Subcutaneous adipose tissue (tissue), 4 donors: Measurements from ENCODE around the gene TMEM51. TPM values are rescaled to one million over a fixed set of nuclear protein-coding genes. Genes with fewer than 3 reads are reported as not detected.

Source experiments
- CTCF ChIP-seq: fragments of 450-650 bp; IDR thresholded peaks from one replicate; pipeline ENCODE4 v1.5.1; 2016; ENCODE audit warnings: low read depth, mild to moderate bottlenecking, control low read depth, antibody characterized with exemption, moderate library complexity
- total RNA-seq, 4 donors: library from RNA; depleted of rRNA; stranded (reverse); fragments of >200 nt; gene quantifications; one replicate each; pipeline ENCODE4 v1.1.0, GENCODE V29; 2016

The TMEM51 gene
- total RNA-seq, 4 donors from 2014 or later = 0.94 to 8.5 (median 1.1) TPM

DNA sequence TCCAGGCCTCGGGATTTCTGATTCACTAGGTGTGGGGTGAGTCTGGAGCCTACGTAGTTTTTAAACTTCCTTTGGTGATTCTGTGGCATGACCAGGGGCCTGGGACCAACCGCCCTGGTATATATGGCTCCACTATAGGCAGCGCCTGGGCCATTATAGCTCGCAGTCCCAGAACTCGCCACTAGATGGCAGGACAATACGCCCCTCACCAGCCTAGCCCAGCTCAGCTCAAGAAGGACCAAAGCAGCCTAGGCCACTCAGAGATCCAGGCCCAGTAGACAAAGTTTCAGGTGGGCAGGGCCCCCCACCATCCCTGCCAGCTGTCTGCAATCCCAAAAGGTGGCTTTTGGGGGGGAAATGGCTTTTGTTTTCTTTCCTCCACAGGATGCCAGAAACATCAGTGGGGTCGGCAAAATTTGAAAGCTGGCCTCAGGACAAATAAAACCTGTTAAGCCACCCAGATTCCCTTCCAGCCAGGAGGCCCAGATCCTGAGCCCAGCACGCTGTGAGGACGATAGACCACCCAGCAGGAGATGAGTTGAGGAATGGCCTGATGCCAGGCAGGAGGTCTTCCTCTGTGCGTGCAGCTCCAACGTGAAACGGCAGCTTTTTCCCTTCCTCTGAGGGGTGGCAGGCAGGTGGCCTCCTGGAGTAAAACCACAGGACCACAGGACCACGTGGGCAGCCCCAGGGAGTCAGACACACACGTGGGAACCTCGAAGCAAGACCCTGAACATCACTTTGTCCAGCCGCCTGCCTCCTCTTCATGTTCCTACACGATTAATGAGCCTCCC lies 24.8 kb upstream of the TMEM51 start:
- no peak for TF ChIP-seq CTCF

DNA sequence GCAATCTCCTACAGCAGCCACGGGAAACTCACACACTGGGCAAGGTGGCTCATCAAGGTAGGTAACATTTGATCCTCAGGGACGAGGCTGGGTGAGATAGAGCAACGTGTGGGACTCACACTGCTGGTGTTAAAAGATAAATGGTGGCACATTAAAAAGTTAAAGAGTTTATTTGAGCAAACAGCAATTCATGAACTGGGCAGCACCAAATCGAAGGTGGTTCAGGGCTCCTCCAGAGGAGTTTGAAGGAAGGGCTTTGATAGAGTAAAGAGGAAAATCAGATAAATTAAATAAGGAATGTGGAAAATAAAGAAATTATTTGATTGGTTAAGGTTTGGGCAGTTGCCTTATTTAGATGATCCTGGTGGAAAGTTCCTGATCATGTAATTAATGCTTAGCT lies 23.6 kb upstream of the TMEM51 start:
- no peak for TF ChIP-seq CTCF

GRCh38 chr1:15130607-15131006 lies 22.9 kb upstream of the TMEM51 start:
- no peak for TF ChIP-seq CTCF

DNA sequence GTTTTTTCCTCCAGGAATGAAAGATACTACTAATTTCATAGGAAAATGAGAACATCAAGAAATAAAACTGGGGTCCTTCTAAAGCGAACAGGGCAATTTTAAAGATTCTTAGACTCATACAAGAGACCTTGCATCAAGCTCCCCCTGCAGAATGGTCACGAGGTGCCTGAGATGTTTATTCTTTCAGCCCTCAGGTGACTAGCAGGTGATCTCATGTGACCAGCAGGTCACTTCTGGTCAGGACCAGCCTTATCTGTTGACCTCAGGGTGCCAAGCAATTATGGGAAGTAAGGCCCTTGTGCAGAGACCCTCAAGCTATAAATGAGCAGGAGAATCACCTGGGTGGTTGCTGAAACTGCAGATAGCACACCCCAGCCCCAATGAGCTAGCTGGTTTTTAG lies 20.6 kb upstream of the TMEM51 start:
- no peak for TF ChIP-seq CTCF

DNA sequence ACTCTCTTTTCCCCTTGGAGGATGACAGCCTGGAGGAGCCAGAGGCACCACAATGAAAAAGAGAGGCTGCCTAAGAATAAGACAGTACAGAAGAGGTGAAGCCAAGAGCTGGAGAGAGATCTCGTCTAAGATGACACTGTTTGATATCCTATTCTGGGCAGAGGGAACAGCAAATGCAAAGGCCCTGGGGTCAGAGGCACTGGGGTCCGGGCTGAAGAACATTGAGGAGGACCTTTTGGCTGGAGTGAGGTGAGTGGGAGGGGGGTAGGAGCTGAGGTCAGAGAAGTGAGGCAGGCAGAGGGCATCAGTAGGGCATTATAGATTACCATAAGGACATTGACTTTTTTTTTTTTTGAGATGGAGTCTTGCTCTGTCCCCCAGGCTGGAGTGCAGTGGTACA lies 19.3 kb upstream of the TMEM51 start:
- TF ChIP-seq CTCF = no peak

DNA sequence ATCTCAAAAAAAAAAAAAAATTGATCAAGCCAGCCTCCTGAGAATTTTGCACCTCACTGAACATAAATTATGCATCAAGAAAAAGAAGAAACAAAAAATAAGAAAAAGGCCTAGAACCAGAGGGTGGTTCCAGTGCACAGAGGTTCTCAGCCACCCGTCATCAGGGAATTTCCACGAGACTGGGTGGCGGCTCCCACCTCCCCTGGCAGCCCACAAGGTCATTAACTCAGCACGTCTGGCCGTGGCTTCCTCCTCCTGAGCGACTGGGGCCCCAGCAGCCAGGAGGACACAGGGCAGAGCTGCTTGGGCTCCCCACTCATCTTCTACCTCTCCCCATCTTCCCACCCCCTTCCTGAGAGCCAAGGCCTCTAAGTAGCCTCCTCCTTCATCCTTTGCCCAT lies 15.7 kb upstream of the TMEM51 start:
- no peak for TF ChIP-seq CTCF

- TF ChIP-seq CTCF = no peak
These were observed 13.7 kb upstream of the TMEM51 start for GRCh38 chr1:15139654-15140350.
